H9 (cell line): Measurements from ENCODE around the gene ARSJ. TPM values are rescaled to one million over a fixed set of nuclear protein-coding genes. Genes with fewer than 3 reads are reported as not detected.

Experiments used
- DNase-seq: peaks from one replicate; pipeline ENCODE4 v3.0.0-alpha.2; 2017
- H2AFZ ChIP-seq: one replicate; pipeline ENCODE4 v1.6.1; 2013; ENCODE audit warnings: mild to moderate bottlenecking, low read length, control low read depth, moderate library complexity
- H2AK5ac ChIP-seq: 2 replicates; pipeline ENCODE4 v1.6.1; 2013; ENCODE audit warnings: low read length, control low read depth, mixed read lengths; ENCODE audit not compliant: insufficient read length
- H2BK120ac ChIP-seq: one replicate; pipeline ENCODE4 v1.6.1; 2013; ENCODE audit warnings: low read depth, mild to moderate bottlenecking, low read length, control low read depth, inconsistent platforms; ENCODE audit not compliant: poor library complexity, severe bottlenecking
- H2BK12ac ChIP-seq: 2 replicates; pipeline ENCODE4 v1.6.1; 2013; ENCODE audit warnings: low read length, control low read depth, mixed read lengths, low read depth; ENCODE audit not compliant: insufficient read length
- H2BK15ac ChIP-seq: 2 replicates; pipeline ENCODE4 v1.6.1; 2013; ENCODE audit warnings: low read depth, low read length, control low read depth
- H2BK20ac ChIP-seq: one replicate; pipeline ENCODE4 v1.6.1; 2013; ENCODE audit warnings: low read depth, mild to moderate bottlenecking, low read length, control low read depth, inconsistent platforms; ENCODE audit not compliant: poor library complexity, severe bottlenecking
- H2BK5ac ChIP-seq: 2 replicates; pipeline ENCODE4 v1.6.1; 2013; ENCODE audit warnings: low read length, control low read depth, mixed read lengths; ENCODE audit not compliant: insufficient read length
- H3K14ac ChIP-seq: 2 replicates; pipeline ENCODE4 v1.6.1; 2013; ENCODE audit warnings: low read length, control low read depth; ENCODE audit not compliant: insufficient read depth
- H3K18ac ChIP-seq: 2 replicates; pipeline ENCODE4 v1.6.1; 2013; ENCODE audit warnings: low read depth, mild to moderate bottlenecking, mixed read lengths, low read length, control low read depth; ENCODE audit not compliant: insufficient read length
- H3K23ac ChIP-seq: 2 replicates; pipeline ENCODE4 v1.6.1; 2013; ENCODE audit warnings: low read length, control low read depth, mixed read lengths, low read depth; ENCODE audit not compliant: insufficient read length
- H3K23me2 ChIP-seq: 2 replicates; pipeline ENCODE4 v1.6.1; 2013; ENCODE audit warnings: low read depth, mild to moderate bottlenecking, mixed read lengths, low read length, control low read depth; ENCODE audit not compliant: insufficient read length, poor library complexity, severe bottlenecking
- H3K27ac ChIP-seq: 2 replicates; pipeline ENCODE4 v1.5.1; 2013; ENCODE audit warnings: low read length, control low read depth, mixed read lengths, low read depth; ENCODE audit not compliant: insufficient read length
- H3K27me3 ChIP-seq: 2 replicates; pipeline ENCODE4 v1.6.1; 2013; ENCODE audit warnings: low read length, control low read depth, inconsistent platforms; ENCODE audit not compliant: insufficient read depth
- H3K4ac ChIP-seq: 2 replicates; pipeline ENCODE4 v1.6.1; 2013; ENCODE audit warnings: low read depth, mild to moderate bottlenecking, control low read depth, inconsistent platforms, low read length, moderate library complexity
- H3K4me1 ChIP-seq: 2 replicates; pipeline ENCODE4 v1.6.1; 2013; ENCODE audit warnings: low read length, control low read depth, inconsistent platforms; ENCODE audit not compliant: insufficient read depth
- H3K4me2 ChIP-seq: 2 replicates; pipeline ENCODE4 v1.6.1; 2013; ENCODE audit warnings: low read length, control low read depth, mixed read lengths; ENCODE audit not compliant: insufficient read length, insufficient read depth
- H3K56ac ChIP-seq: 2 replicates; pipeline ENCODE4 v1.6.1; 2013; ENCODE audit warnings: low read depth, mild to moderate bottlenecking, mixed read lengths, low read length, control low read depth; ENCODE audit not compliant: insufficient read length
- H3K79me1 ChIP-seq: 2 replicates; pipeline ENCODE4 v1.6.1; 2013; ENCODE audit warnings: low read depth, mild to moderate bottlenecking, moderate library complexity, low read length, control low read depth, inconsistent platforms; ENCODE audit not compliant: insufficient read depth, poor library complexity, severe bottlenecking
- H3K79me2 ChIP-seq: 2 replicates; pipeline ENCODE4 v1.6.1; 2013; ENCODE audit warnings: low read length, control low read depth, inconsistent platforms; ENCODE audit not compliant: insufficient read depth
- H3K9ac ChIP-seq: 2 replicates; pipeline ENCODE4 v1.6.1; 2013; ENCODE audit warnings: low read length, control low read depth, mixed read lengths; ENCODE audit not compliant: insufficient read length; ENCODE audit errors: extremely low read depth
- H3K9me3 ChIP-seq: one replicate; pipeline ENCODE4 v1.6.1; 2013; ENCODE audit warnings: low read depth, low read length, inconsistent platforms; ENCODE audit not compliant: control insufficient read depth
- H3T11ph ChIP-seq: one replicate; pipeline ENCODE4 v1.6.1; 2013; ENCODE audit warnings: mild to moderate bottlenecking, low read length, control low read depth, inconsistent platforms
- H4K20me1 ChIP-seq: one replicate; pipeline ENCODE4 v1.6.1; 2013; ENCODE audit not compliant: control insufficient read depth, insufficient read length, insufficient read depth
- H4K5ac ChIP-seq: 2 replicates; pipeline ENCODE4 v1.6.1; 2013; ENCODE audit warnings: low read depth, mild to moderate bottlenecking, mixed read lengths, low read length, control low read depth; ENCODE audit not compliant: insufficient read length
- H4K8ac ChIP-seq: replicated peaks from 2 replicates; pipeline ENCODE4 v1.6.1; 2013; ENCODE audit warnings: low read length, control low read depth, mixed read lengths, low read depth; ENCODE audit not compliant: insufficient read length
- H4K91ac ChIP-seq: 2 replicates; pipeline ENCODE4 v1.6.1; 2013; ENCODE audit warnings: low read depth, mild to moderate bottlenecking, moderate library complexity, mixed read lengths, low read length, control low read depth; ENCODE audit not compliant: insufficient read length
- H3K27ac Mint-ChIP-seq, 3 experiments: 2 replicates in 2 of 3; 3 replicates in 1 of 3; pipeline ENCODE4 v1.8.0; 2020 to 2021; ENCODE audit warnings: mixed read lengths in 3 of 3, mild to moderate bottlenecking in 1 of 3, moderate library complexity in 1 of 3
- H3K27me3 Mint-ChIP-seq: 2 replicates; pipeline ENCODE4 v1.8.0; 2021; ENCODE audit warnings: low read depth, mild to moderate bottlenecking, moderate library complexity, mixed read lengths
- H3K36me3 Mint-ChIP-seq, 3 experiments: 2 replicates in 2 of 3; 3 replicates in 1 of 3; pipeline ENCODE4 v1.8.0; 2020 to 2021; ENCODE audit warnings: low read depth in 3 of 3, mixed read lengths in 3 of 3; ENCODE audit not compliant: insufficient read depth in 1 of 3
- H3K4me1 Mint-ChIP-seq, 2 experiments: 2 replicates each; pipeline ENCODE4 v1.8.0; 2020; ENCODE audit warnings: mixed read lengths in 2 of 2
- H3K4me3 Mint-ChIP-seq, 2 experiments: 2 replicates in 1 of 2; 3 replicates in 1 of 2; pipeline ENCODE4 v1.8.0; 2020 to 2021; ENCODE audit warnings: mild to moderate bottlenecking in 2 of 2, mixed read lengths in 2 of 2, moderate library complexity in 1 of 2
- H3K9me3 Mint-ChIP-seq, 2 experiments: 2 replicates in 1 of 2; 3 replicates in 1 of 2; pipeline ENCODE4 v1.8.0; 2020; ENCODE audit warnings: mild to moderate bottlenecking in 2 of 2, mixed read lengths in 2 of 2, moderate library complexity in 1 of 2
- WGBS: extraction: QIAGEN DNeasy Blood & Tissue Kit; methylation state at CpG from one replicate; pipeline ENCODE4 v1.1.7; 2013; ENCODE audit warnings: missing lambda C conversion rate, low lambda C conversion rate, mixed read lengths; ENCODE audit not compliant: insufficient read length; ENCODE audit errors: extremely low coverage; 5-methylcytosine and 5-hydroxymethylcytosine counted together
- total RNA-seq: library from RNA; stranded (reverse); gene quantifications from 2 replicates; pipeline ENCODE4 v1.2.1, GENCODE V29; 2021
- TF ChIP-seq, protein P1 (sequence below): fragments of 200-600 bp; sonication (generic); conservative IDR thresholded peaks from 3 replicates; pipeline ENCODE4 v1.8.0; 2021; ENCODE audit warnings: antibody characterized with exemption, mild to moderate bottlenecking

ARSJ gene
- total RNA-seq, 1 experiment from 2014 or later = 1.1 TPM

DNA sequence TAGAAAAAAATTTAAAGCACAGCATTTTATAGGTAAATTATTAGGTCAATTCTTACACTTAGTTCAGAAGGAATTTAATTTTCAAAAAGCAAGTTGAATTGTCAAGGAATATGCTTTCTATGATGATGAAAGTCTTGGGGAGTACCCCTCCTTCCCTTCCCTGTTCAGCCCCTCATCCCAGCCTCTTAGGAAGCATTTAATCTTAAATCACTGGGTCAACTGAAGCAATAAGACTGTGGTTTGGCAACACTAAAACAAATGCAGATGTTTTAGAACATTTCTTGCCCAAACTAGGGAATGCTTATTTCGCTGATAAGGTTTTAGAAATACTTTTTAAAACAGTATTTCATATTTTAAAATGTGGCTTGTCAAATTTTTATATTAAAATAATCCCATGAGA lies 19.1 kb upstream of the ARSJ start:
- Histone ChIP-seq H4K91ac (no peak overlapping the region), H3K27me3 (no peaks in the 10 kb centered on the region), H2AFZ (no peak overlapping the region), H3K9me3 (no peaks in the 10 kb centered on the region), H3K14ac (no peak overlapping the region), H3K27ac (no peak overlapping the region), H3K79me2 (no peaks in the 10 kb centered on the region), H3K9ac (no peak overlapping the region), H3K23me2 (no peaks in the 10 kb centered on the region), H2BK5ac (no peak overlapping the region), H3K4ac (no peak overlapping the region), H3K56ac (no peak overlapping the region), H4K20me1 (no peaks in the 10 kb centered on the region), H2BK12ac (no peak overlapping the region), H3K79me1 (no peaks in the 10 kb centered on the region), H4K5ac (no peak overlapping the region), H3T11ph (no peak overlapping the region), H2BK20ac (no peak overlapping the region), H2BK15ac (no peak overlapping the region), H2BK120ac (no peak overlapping the region), H4K8ac (no peak overlapping the region), H3K4me1 (peaks cover 4% of the 10 kb centered on the region; the same call in 1 of the 2 replicates), H3K23ac (no peak overlapping the region), H2AK5ac (no peak overlapping the region), H3K4me2 (no peak overlapping the region), H3K18ac (no peak overlapping the region)
- no peak overlapping the region for H3K27ac Mint-ChIP-seq
- H3K9me3 Mint-ChIP-seq = no peaks in the 10 kb centered on the region
- H3K4me3 Mint-ChIP-seq = no peak overlapping the region
- H3K27me3 Mint-ChIP-seq = no peaks in the 10 kb centered on the region
- no CpG with 5 or more reads among the region's 1 CpG for WGBS
- TF ChIP-seq, protein P1, sequence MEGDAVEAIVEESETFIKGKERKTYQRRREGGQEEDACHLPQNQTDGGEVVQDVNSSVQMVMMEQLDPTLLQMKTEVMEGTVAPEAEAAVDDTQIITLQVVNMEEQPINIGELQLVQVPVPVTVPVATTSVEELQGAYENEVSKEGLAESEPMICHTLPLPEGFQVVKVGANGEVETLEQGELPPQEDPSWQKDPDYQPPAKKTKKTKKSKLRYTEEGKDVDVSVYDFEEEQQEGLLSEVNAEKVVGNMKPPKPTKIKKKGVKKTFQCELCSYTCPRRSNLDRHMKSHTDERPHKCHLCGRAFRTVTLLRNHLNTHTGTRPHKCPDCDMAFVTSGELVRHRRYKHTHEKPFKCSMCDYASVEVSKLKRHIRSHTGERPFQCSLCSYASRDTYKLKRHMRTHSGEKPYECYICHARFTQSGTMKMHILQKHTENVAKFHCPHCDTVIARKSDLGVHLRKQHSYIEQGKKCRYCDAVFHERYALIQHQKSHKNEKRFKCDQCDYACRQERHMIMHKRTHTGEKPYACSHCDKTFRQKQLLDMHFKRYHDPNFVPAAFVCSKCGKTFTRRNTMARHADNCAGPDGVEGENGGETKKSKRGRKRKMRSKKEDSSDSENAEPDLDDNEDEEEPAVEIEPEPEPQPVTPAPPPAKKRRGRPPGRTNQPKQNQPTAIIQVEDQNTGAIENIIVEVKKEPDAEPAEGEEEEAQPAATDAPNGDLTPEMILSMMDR = no peak
- H3K4me1 Mint-ChIP-seq = peaks cover 17 to 20% of the 10 kb centered on the region in 2 experiments
- DNase-seq = no peak
- H3K36me3 Mint-ChIP-seq = no peaks in the 10 kb centered on the region
